GM15510 (cell line): Measurements from ENCODE around the gene UNC5CL.

Source experiments
- POLR2A ChIP-seq: IDR thresholded peaks from 3 replicates; pipeline ENCODE4 v1.6.1; 2011; ENCODE audit warnings: borderline replicate concordance; ENCODE audit not compliant: insufficient read length; ENCODE audit errors: extremely low read depth

Gene UNC5CL

GRCh38 chr6:41028561-41029412, 10.2 kb downstream of the UNC5CL start:
- TF ChIP-seq POLR2A: no peak

- TF ChIP-seq POLR2A: peak; percentile 42
Observed at GRCh38 chr6:41027799-41028560, 11.0 kb downstream of the UNC5CL start.

GRCh38 chr6:41027241-41027640, 11.8 kb downstream of the UNC5CL start:
- no peak for TF ChIP-seq POLR2A

- TF ChIP-seq POLR2A: no peak
Observed at GRCh38 chr6:41025966-41026530, 13.0 kb downstream of the UNC5CL start.

GRCh38 chr6:41023114-41023513, 15.9 kb downstream of the UNC5CL start:
- TF ChIP-seq POLR2A: no peak

- TF ChIP-seq POLR2A: no peak
Observed at GRCh38 chr6:41022294-41022693, 16.7 kb downstream of the UNC5CL start.

- no peak for TF ChIP-seq POLR2A
Observed at GRCh38 chr6:41021832-41022231, 17.2 kb downstream of the UNC5CL start.

GRCh38 chr6:41017663-41018062, 21.4 kb downstream of the UNC5CL start:
- TF ChIP-seq POLR2A: no peak

- TF ChIP-seq POLR2A: no peak
Observed at GRCh38 chr6:41014780-41015179, 24.2 kb downstream of the UNC5CL start.

- no peak for TF ChIP-seq POLR2A
Observed at GRCh38 chr6:41013466-41014153, 25.4 kb downstream of the UNC5CL start.

GRCh38 chr6:41011673-41012072, 27.3 kb downstream of the UNC5CL start:
- no peak for TF ChIP-seq POLR2A

- TF ChIP-seq POLR2A: no peak
Observed at GRCh38 chr6:41009669-41010068, 29.4 kb downstream of the UNC5CL start.

GRCh38 chr6:41008011-41008410, 31.0 kb downstream of the UNC5CL start:
- no peak for TF ChIP-seq POLR2A

GRCh38 chr6:41002168-41002567, 36.9 kb downstream of the UNC5CL start:
- no peak for TF ChIP-seq POLR2A

GRCh38 chr6:41000248-41000647, 38.8 kb downstream of the UNC5CL start:
- no peak for TF ChIP-seq POLR2A
